ENCODE measurements around the gene EFNB3. TPM values are rescaled to one million over a fixed set of nuclear protein-coding genes. Genes with fewer than 3 reads are reported as not detected.

EFNB3 gene
- total RNA-seq, 1 donor from 2014 or later: 17.5 TPM

GRCh38 chr17:7715936-7716886 is 11.2 kb downstream of the EFNB3 start:
- no peak for FAIRE-seq
- no peak for DNase-seq (ENCODE audit: low spot score in 2 of 2)

DNA sequence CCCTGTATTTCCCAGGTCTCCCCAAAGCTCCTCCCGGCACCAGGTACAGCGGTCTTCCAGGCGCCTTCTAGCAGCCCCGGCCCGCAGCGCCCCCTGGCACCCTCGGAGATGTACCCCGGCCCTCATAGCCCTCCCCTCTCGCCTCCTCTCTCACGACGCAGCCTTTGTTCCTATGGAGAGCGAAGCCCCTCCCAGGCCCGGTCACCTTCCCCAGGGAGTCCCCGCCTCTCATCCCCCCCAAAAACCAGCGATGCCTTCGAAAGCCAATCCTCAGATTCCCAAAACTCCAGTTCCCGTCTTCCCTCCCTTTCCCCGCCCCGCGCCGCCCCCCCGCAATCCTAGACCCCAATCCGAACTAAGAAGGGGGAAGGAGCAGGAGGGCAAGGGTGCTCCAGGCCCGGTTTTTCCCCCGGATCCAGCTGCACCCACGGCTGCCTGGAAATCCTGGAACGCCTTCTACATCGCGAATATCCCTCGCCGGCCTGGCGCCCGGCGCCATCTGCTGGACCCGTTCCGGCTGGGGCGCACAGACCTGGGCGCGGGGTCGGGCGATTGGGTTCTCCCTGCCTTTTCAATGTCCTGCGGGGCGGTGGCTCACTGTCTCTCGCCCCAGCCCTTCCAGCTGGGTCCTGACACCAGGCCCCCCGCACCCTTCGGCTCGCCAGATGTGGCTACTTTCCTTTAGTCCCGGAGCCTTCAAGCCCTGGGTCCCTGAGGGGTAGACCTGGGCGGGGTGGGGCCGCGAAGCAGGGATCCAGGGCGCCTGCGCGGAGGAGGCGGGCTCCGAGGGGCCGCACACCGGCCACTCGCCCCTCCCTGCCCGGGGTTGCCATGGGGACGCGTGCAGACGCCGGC is 12.1 kb downstream of the EFNB3 start, which contains the start of gene DNAH2:
DNAH2 (plus strand) TSS at position 844 of the 855 bp plus-strand sequence. CDS start 1,991 bp downstream, outside the sequence.
- DNase-seq (ENCODE audit: low spot score in 2 of 2) (peak; percentile 61 to 74), FAIRE-seq (no peak)

GRCh38 chr17:7717756-7718350 is 12.9 kb downstream of the EFNB3 start:
- DNase-seq (ENCODE audit: low spot score in 2 of 2) (no peak), FAIRE-seq (no peak)

DNA sequence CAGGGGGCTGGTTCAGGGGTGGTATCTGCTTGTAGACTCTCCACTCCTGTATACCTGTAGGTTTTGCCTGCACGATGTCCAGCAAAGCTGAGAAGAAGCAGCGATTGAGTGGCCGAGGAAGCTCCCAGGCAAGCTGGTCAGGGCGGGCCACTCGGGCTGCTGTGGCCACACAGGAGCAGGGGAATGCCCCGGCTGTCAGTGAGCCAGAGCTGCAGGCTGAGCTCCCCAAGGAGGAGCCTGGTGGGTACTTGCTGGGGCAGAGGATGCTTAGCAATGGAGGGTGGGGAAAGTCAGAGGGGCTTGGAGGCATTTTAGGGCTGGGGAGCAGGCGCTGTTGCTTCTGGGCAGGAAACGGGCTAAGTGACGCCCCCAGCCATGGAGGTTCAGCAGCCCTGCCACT is 14.7 kb downstream of the EFNB3 start:
- DNase-seq (ENCODE audit: low spot score in 2 of 2): no peak
- FAIRE-seq: no peak

- DNase-seq (ENCODE audit: low spot score in 2 of 2): no peak
- no peak for FAIRE-seq
Measured at GRCh38 chr17:7720125-7720524, 15.1 kb downstream of the EFNB3 start.

GRCh38 chr17:7721612-7722011 is 16.6 kb downstream of the EFNB3 start:
- FAIRE-seq (no peak), DNase-seq (ENCODE audit: low spot score in 2 of 2) (no peak)

GRCh38 chr17:7727886-7728285 is 22.9 kb downstream of the EFNB3 start:
- DNase-seq (ENCODE audit: low spot score in 2 of 2): no peak

DNA sequence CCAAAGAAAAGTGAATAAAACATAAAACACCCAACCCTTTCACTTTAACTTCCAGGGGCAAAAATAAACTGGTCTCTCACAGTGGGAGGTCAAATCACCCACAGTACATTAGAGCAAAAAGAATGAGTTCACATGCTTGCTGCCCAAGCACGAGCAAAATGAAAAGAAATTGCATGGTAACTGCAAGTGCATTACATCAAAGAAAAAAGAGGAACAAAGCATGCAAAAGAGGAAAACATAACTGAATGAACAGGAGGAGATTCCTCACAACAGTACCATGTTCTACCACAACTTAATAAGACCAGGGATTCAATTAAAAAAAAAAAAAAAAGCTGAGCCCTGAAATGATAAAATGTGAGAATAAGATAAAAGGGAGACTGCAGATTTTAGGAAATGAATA is 24.8 kb downstream of the EFNB3 start:
- FAIRE-seq (no peak), DNase-seq (ENCODE audit: low spot score in 2 of 2) (no peak)

More at GRCh38 chr17:7727886-7728285, 22.9 kb downstream of the EFNB3 start:
- FAIRE-seq: no peak

GRCh38 chr17:7732981-7733539 is 28.1 kb downstream of the EFNB3 start:
- no peak for FAIRE-seq

DNA sequence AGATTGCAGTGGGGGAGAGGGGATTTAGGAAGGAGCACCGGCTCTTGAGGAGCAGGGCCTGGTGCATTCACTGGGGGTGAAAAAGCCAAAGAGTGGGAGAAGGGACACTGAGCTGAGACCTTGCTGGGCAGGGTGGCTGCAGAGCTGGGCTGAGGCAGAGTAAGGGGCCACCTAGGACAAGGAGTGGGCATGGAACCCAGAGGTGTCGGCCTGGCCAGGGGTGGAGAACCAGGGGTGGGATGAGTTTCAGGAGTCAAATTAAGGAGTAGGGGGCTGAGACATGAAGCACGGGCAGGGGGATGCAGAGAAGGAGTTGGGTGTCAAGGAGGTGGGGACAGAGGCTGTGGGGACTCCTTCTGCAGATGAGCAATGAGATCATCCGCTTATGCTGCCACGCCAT is 32.6 kb downstream of the EFNB3 start:
- DNase-seq (ENCODE audit: low spot score in 2 of 2): no peak
- FAIRE-seq: no peak

More at GRCh38 chr17:7732981-7733539, 28.1 kb downstream of the EFNB3 start:
- no peak for DNase-seq (ENCODE audit: low spot score in 2 of 2)

GRCh38 chr17:7739746-7740145 is 34.7 kb downstream of the EFNB3 start:
- DNase-seq (ENCODE audit: low spot score in 2 of 2) (no peak), FAIRE-seq (no peak)

GRCh38 chr17:7740481-7741001 is 35.5 kb downstream of the EFNB3 start:
- FAIRE-seq: no peak

DNA sequence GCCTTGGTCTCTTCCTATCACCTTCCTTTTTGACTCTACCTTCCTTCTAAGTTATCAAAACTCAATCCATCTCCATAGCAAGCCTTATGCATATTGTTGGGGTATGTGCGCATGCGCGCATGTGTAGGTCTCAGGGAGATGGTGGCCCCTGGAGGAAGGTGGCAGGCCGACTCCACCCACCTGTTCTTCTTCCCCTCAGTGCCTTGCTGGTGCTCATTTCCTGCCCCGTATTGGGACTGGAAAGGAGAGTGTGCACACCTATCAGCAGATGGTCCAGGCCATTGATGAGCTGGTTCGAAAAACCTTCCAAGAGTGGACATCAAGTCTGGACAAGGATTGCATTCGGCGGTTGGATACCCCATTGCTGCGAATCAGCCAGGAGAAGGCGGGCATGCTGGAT is 37.7 kb downstream of the EFNB3 start:
- FAIRE-seq (no peak), DNase-seq (ENCODE audit: low spot score in 2 of 2) (no peak)

More at GRCh38 chr17:7740481-7741001, 35.5 kb downstream of the EFNB3 start:
- DNase-seq (ENCODE audit: low spot score in 2 of 2): no peak

DNA sequence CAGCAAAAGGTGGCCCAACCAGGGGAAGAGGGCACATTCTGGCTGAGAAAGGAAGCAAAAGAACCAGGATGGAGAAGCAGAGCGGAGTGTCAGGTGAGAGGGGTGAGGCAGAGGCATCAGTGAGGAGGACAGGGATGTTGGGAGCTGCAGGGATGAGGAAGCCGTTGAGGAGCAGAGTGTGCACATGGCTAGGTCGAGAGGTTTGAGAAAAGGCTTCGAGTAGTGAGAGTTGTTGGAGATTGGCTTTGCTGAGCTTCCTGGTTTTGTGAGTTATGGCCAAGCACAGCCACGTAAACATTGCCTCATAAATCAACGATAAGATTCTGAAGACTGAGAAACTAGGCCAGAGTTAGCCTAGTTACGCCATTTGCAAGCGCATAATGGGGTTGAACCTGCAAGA is 39.4 kb downstream of the EFNB3 start:
- DNase-seq (ENCODE audit: low spot score in 2 of 2) (no peak), FAIRE-seq (no peak)

- FAIRE-seq (no peak), DNase-seq (ENCODE audit: low spot score in 2 of 2) (no peak)
Measured at GRCh38 chr17:7745748-7746470, 40.9 kb downstream of the EFNB3 start.

DNA sequence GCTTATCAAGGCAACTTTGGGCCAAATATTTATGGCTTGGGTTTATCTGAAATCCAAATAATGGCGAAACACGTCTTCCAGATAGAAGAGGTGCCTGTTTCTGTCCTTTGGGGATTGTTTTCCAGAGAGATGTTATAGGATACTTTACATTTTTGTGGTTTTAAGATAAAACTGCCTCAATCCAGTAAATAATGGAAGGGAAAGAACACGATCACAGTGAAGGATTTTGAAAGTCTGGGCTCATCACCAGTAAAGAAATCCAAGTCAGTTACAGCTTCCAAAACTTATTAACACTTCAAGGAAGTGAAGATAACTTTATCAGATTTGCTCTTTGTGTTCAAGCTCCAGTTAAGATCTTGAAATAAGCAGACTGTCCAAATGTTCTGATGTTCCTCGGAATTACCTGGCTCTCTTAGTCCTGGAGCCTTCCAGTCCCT is 42.7 kb downstream of the EFNB3 start:
- DNase-seq (ENCODE audit: low spot score in 2 of 2) (no peak), FAIRE-seq (no peak)

DNA sequence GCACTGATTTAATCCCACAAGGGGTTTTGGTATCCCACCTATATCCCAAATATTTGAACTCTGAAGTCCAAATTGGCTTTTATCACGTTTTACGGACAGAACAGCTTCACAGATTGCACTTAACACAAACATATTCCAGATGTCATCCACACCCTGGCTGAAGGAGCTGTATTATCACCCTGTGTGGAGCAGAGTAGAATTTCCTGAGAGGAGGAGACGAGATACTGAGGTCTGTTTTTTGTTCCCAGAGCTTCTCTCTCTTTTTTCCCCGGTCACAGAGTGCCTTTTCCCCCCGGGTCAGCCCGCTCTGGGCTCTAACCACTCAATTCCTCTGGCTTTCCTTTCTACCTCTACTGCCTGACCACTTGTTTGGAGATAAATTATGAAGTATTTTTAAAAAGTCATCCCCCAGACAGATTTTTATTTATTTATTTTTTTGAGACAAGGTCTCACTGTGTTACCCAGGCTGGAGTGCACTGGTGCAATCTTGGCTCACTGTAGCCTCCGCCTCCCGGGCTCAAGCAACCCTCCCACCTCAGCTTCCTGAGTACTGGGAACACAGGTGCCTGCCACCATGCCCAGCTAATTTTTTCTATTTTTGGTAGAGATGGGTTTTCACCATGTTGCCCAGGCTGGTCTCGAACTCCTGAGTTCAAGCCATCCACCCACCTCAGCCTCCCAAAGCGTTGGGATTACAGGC is 43.2 kb downstream of the EFNB3 start:
- no peak for DNase-seq (ENCODE audit: low spot score in 2 of 2)
- FAIRE-seq: no peak

DNA sequence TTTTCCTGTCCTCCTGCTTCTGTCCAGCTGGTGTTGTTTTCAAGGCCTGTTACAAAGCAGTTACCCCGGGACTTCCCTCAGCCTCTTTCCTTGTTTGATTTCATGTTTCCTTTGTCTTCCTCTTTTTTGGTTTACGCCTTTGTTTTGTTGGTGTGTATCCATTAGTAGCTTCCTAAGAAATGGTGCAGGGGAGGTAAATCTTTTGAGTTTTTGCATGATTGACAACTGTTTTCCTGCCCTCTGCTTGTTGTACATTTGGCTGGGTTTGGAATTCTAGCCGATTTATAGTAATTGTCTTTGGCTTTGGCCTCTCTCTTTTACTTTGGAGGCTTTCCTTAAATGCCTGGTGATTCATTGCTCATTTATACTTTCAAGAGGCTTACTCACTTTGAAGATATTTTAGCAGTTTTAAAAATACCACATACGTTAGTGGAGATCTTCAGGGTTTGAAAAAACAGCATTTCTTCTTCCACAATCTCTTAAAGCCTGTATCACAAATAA is 45.4 kb downstream of the EFNB3 start:
- FAIRE-seq (no peak), DNase-seq (ENCODE audit: low spot score in 2 of 2) (peak in 1 of 2 donors; percentile 27)

DNA sequence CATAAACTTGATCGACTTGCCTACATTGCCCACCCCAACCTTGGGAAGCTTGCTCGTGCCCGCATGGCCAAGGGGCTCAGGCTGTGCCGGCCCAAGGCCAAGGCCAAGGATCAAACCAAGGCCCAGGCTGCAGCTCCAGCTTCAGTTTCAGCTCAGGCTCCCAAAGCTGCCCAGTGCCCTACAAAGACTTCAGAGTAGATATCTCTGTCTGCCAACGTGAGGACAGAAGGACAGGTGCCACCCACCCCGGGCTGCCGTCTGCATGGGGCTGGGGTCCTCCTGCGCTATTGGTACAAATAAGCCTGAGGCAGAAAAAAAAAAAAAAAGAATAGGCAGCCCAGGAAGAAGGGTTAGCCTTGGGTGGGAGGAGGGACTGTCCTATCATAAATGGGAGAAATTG is 49.7 kb downstream of the EFNB3 start:
- FAIRE-seq (no peak), DNase-seq (ENCODE audit: low spot score in 2 of 2) (no peak)

Data from frontal cortex (tissue), 4 donors.